ENCODE measurements around the gene MMP2.

MMP2 gene

GRCh38 chr16:55468352-55468990 is 10.5 kb upstream of the MMP2 start:
- Histone ChIP-seq H3K4me3 (IDR thresholded peaks at IDR 0.05; ENCODE audit: insufficient read depth, low read depth, low read length) (no peak overlapping the region), H3K4me2 (no peak overlapping the region), H3K27ac (no peak overlapping the region), H2AFZ (ENCODE audit: low read depth) (no peak overlapping the region), H4K20me1 (ENCODE audit: insufficient read depth) (no peaks in the 10 kb centered on the region), H3K27me3 (ENCODE audit: insufficient read depth, low read depth) (no peaks in the 10 kb centered on the region), H3K79me2 (ENCODE audit: insufficient read depth, low read depth) (no peaks in the 10 kb centered on the region), H3K36me3 (ENCODE audit: insufficient read depth) (no peaks in the 10 kb centered on the region), H3K9ac (no peak overlapping the region), H3K4me1 (ENCODE audit: low read depth, poor library complexity, severe bottlenecking) (no peaks in the 10 kb centered on the region)
- no peak for TF ChIP-seq CTCF (conservative IDR thresholded peaks at IDR 0.05; ENCODE audit: low read depth, low read length)

GRCh38 chr16:55469821-55470532 is 9.0 kb upstream of the MMP2 start:
- no peaks in the 10 kb centered on the region for H4K20me1 ChIP-seq (ENCODE audit: insufficient read depth)
- no peaks in the 10 kb centered on the region for H3K79me2 ChIP-seq (ENCODE audit: insufficient read depth, low read depth)
- H3K36me3 ChIP-seq (ENCODE audit: insufficient read depth) = no peaks in the 10 kb centered on the region
- no peak overlapping the region for H2AFZ ChIP-seq (ENCODE audit: low read depth)
- H3K4me2 ChIP-seq = no peak overlapping the region
- TF ChIP-seq CTCF (conservative IDR thresholded peaks at IDR 0.05; ENCODE audit: low read depth, low read length) = no peak
- no peaks in the 10 kb centered on the region for H3K4me1 ChIP-seq (ENCODE audit: low read depth, poor library complexity, severe bottlenecking)
- H3K9ac ChIP-seq = no peak overlapping the region
- no peak overlapping the region for H3K4me3 ChIP-seq (IDR thresholded peaks at IDR 0.05; ENCODE audit: insufficient read depth, low read depth, low read length)
- no peak overlapping the region for H3K27ac ChIP-seq
- no peaks in the 10 kb centered on the region for H3K27me3 ChIP-seq (ENCODE audit: insufficient read depth, low read depth)

GRCh38 chr16:55470533-55471371 is 8.2 kb upstream of the MMP2 start:
- no peak overlapping the region for H3K4me3 ChIP-seq (IDR thresholded peaks at IDR 0.05; ENCODE audit: insufficient read depth, low read depth, low read length)
- no peaks in the 10 kb centered on the region for H3K79me2 ChIP-seq (ENCODE audit: insufficient read depth, low read depth)
- H3K36me3 ChIP-seq (ENCODE audit: insufficient read depth) = no peaks in the 10 kb centered on the region
- H3K9ac ChIP-seq = no peak overlapping the region
- no peak overlapping the region for H2AFZ ChIP-seq (ENCODE audit: low read depth)
- H3K4me1 ChIP-seq (ENCODE audit: low read depth, poor library complexity, severe bottlenecking) = no peaks in the 10 kb centered on the region
- no peak overlapping the region for H3K4me2 ChIP-seq
- no peak for TF ChIP-seq CTCF (conservative IDR thresholded peaks at IDR 0.05; ENCODE audit: low read depth, low read length)
- H4K20me1 ChIP-seq (ENCODE audit: insufficient read depth) = no peaks in the 10 kb centered on the region
- no peak overlapping the region for H3K27ac ChIP-seq
- H3K27me3 ChIP-seq (ENCODE audit: insufficient read depth, low read depth) = no peaks in the 10 kb centered on the region

GRCh38 chr16:55471448-55472097 is 7.4 kb upstream of the MMP2 start:
- Histone ChIP-seq H3K4me2 (no peak overlapping the region), H2AFZ (ENCODE audit: low read depth) (no peak overlapping the region), H4K20me1 (ENCODE audit: insufficient read depth) (no peaks in the 10 kb centered on the region), H3K27me3 (ENCODE audit: insufficient read depth, low read depth) (no peaks in the 10 kb centered on the region), H3K9ac (no peak overlapping the region), H3K4me3 (IDR thresholded peaks at IDR 0.05; ENCODE audit: insufficient read depth, low read depth, low read length) (no peak overlapping the region), H3K4me1 (ENCODE audit: low read depth, poor library complexity, severe bottlenecking) (no peaks in the 10 kb centered on the region), H3K79me2 (ENCODE audit: insufficient read depth, low read depth) (no peaks in the 10 kb centered on the region), H3K36me3 (ENCODE audit: insufficient read depth) (no peaks in the 10 kb centered on the region), H3K27ac (no peak overlapping the region)
- no peak for TF ChIP-seq CTCF (conservative IDR thresholded peaks at IDR 0.05; ENCODE audit: low read depth, low read length)
